Measurements from ENCODE around the gene COMT. TPM values are rescaled to one million over a fixed set of nuclear protein-coding genes. Genes with fewer than 3 reads are reported as not detected.

Gene COMT
- total and polyA plus RNA-seq, 9 of the 15 experiments (the other 6 are each of a cell fraction or from before 2014, with no cell fraction given): 12.5 to 351 (median 155) TPM

DNA sequence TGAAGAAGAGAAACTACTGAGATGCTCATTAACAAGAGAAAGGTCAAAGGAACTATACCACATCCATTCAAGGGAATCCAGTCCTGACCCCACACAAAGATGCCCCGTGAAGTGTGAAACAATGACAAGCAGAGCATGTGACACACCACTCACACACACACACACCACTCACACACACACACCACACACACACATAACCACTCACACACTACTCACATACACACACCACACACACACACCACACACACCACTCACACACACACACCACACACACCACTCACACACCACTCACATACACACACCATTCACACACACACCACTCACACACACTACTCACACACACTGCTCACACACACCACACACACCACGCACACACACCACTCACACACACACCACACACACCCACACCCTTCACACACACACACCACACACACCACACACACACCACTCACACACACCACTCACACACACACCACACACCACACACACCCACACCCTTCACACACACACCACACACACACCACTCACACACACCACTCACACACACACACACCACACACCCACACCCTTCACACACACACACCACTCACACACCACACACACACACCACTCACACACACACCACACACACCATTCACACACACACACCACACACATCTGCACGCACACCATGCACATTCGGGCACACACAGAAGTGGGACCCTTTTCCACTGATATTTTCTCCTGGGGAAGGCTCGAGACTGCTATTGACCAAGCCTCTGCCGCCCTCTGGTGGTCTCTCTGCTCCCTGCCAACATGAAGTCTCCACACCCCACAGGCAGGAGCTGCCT, 32.0 kb upstream of the COMT start (continued):
- peak; percentile 78; the same call in 1 of the 2 replicates for TF ChIP-seq JUN (IDR thresholded peaks at IDR 0.05; ENCODE audit: borderline replicate concordance, low read depth, low read length)
- no peak for TF ChIP-seq JUN (CRISPR knock-in tag; IDR thresholded peaks at IDR 0.05; ENCODE audit: borderline replicate concordance)
- no peak for TF ChIP-seq MCM3 (IDR thresholded peaks at IDR 0.05)
- TF ChIP-seq, protein P1, sequence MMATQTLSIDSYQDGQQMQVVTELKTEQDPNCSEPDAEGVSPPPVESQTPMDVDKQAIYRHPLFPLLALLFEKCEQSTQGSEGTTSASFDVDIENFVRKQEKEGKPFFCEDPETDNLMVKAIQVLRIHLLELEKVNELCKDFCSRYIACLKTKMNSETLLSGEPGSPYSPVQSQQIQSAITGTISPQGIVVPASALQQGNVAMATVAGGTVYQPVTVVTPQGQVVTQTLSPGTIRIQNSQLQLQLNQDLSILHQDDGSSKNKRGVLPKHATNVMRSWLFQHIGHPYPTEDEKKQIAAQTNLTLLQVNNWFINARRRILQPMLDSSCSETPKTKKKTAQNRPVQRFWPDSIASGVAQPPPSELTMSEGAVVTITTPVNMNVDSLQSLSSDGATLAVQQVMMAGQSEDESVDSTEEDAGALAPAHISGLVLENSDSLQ (IDR thresholded peaks at IDR 0.05): no peak; the same call in 1 of the 2 replicates
- TF ChIP-seq, protein P2, sequence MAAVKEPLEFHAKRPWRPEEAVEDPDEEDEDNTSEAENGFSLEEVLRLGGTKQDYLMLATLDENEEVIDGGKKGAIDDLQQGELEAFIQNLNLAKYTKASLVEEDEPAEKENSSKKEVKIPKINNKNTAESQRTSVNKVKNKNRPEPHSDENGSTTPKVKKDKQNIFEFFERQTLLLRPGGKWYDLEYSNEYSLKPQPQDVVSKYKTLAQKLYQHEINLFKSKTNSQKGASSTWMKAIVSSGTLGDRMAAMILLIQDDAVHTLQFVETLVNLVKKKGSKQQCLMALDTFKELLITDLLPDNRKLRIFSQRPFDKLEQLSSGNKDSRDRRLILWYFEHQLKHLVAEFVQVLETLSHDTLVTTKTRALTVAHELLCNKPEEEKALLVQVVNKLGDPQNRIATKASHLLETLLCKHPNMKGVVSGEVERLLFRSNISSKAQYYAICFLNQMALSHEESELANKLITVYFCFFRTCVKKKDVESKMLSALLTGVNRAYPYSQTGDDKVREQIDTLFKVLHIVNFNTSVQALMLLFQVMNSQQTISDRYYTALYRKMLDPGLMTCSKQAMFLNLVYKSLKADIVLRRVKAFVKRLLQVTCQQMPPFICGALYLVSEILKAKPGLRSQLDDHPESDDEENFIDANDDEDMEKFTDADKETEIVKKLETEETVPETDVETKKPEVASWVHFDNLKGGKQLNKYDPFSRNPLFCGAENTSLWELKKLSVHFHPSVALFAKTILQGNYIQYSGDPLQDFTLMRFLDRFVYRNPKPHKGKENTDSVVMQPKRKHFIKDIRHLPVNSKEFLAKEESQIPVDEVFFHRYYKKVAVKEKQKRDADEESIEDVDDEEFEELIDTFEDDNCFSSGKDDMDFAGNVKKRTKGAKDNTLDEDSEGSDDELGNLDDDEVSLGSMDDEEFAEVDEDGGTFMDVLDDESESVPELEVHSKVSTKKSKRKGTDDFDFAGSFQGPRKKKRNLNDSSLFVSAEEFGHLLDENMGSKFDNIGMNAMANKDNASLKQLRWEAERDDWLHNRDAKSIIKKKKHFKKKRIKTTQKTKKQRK (IDR thresholded peaks at IDR 0.05; ENCODE audit: borderline replicate concordance, low read depth, low read length): 0 out of 2 replicates have a peak, but pooled peaks have one; percentile 29
- TF ChIP-seq HNRNPL (IDR thresholded peaks at IDR 0.05; ENCODE audit: low read depth, low read length): peak; percentile 70; the same call in 1 of the 2 replicates
- TF ChIP-seq, protein P3, sequence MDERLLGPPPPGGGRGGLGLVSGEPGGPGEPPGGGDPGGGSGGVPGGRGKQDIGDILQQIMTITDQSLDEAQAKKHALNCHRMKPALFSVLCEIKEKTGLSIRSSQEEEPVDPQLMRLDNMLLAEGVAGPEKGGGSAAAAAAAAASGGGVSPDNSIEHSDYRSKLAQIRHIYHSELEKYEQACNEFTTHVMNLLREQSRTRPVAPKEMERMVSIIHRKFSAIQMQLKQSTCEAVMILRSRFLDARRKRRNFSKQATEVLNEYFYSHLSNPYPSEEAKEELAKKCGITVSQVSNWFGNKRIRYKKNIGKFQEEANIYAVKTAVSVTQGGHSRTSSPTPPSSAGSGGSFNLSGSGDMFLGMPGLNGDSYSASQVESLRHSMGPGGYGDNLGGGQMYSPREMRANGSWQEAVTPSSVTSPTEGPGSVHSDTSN (CRISPR knock-in tag; IDR thresholded peaks at IDR 0.05; ENCODE audit: low read depth): no peak
- TF ChIP-seq, protein P3 (tag; conservative IDR thresholded peaks at IDR 0.05; ENCODE audit: low read depth): no peak
- TF ChIP-seq ZNF174 (CRISPR knock-in tag; IDR thresholded peaks at IDR 0.05): no peak
- TF ChIP-seq DPF2 (IDR thresholded peaks at IDR 0.05): peak; percentile 93
- peak; percentile 30; the same call in 1 of the 2 replicates for TF ChIP-seq ELF1 (tag; IDR thresholded peaks at IDR 0.05)
- peak; percentile 65 for TF ChIP-seq POLR2G (IDR thresholded peaks at IDR 0.05; ENCODE audit: low read depth, low read length)
- TF ChIP-seq, protein P4, sequence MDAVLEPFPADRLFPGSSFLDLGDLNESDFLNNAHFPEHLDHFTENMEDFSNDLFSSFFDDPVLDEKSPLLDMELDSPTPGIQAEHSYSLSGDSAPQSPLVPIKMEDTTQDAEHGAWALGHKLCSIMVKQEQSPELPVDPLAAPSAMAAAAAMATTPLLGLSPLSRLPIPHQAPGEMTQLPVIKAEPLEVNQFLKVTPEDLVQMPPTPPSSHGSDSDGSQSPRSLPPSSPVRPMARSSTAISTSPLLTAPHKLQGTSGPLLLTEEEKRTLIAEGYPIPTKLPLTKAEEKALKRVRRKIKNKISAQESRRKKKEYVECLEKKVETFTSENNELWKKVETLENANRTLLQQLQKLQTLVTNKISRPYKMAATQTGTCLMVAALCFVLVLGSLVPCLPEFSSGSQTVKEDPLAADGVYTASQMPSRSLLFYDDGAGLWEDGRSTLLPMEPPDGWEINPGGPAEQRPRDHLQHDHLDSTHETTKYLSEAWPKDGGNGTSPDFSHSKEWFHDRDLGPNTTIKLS (IDR thresholded peaks at IDR 0.05; ENCODE audit: borderline replicate concordance, low read depth): peak; percentile 53; the same call in 1 of the 2 replicates
- TF ChIP-seq EGR1 (conservative IDR thresholded peaks at IDR 0.05): peak; percentile 58
- TF ChIP-seq SMAD3 (CRISPR knock-in tag; conservative IDR thresholded peaks at IDR 0.05): no peak
- TF ChIP-seq ZC3H4 (CRISPR knock-in tag; IDR thresholded peaks at IDR 0.05; ENCODE audit: borderline replicate concordance): no peak
- TF ChIP-seq, protein P5, sequence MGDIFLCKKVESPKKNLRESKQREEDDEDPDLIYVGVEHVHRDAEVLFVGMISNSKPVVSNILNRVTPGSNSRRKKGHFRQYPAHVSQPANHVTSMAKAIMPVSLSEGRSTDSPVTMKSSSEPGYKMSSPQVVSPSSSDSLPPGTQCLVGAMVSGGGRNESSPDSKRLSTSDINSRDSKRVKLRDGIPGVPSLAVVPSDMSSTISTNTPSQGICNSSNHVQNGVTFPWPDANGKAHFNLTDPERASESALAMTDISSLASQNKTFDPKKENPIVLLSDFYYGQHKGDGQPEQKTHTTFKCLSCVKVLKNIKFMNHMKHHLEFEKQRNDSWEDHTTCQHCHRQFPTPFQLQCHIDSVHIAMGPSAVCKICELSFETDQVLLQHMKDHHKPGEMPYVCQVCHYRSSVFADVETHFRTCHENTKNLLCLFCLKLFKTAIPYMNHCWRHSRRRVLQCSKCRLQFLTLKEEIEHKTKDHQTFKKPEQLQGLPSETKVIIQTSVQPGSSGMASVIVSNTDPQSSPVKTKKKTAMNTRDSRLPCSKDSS (IDR thresholded peaks at IDR 0.05; ENCODE audit: low read depth, partially characterized antibody): peak; percentile 82
